Transverse colon (tissue), 4 donors: ENCODE results near the gene CSGALNACT2. TPM values are rescaled to one million over a fixed set of nuclear protein-coding genes. Genes with fewer than 3 reads are reported as not detected.
A peak's percentile ranks its signal among the peaks of the same experiment; 100 is the strongest.

Experiments used
- DNase-seq: peaks from one replicate; pipeline ENCODE4 v3.0.0-alpha.2; 2019
- H3K27ac ChIP-seq, 4 donors: fragments of 200-600 bp; sonication (generic); 2 replicates each; pipeline ENCODE4 v1.5.1; 2016 to 2018; ENCODE audit warnings: inconsistent platforms in 4 of 4
- H3K27me3 ChIP-seq: fragments of 200-600 bp; sonication (generic); 2 replicates; pipeline ENCODE4 v1.5.1; 2017; ENCODE audit warnings: inconsistent platforms
- H3K36me3 ChIP-seq, 4 donors: fragments of 200-600 bp; sonication (generic); 2 replicates each; pipeline ENCODE4 v1.5.1; 2017 to 2019; ENCODE audit warnings: inconsistent platforms in 4 of 4
- H3K4me1 ChIP-seq, 4 donors: fragments of 200-600 bp; sonication (generic); 2 replicates each; pipeline ENCODE4 v1.5.1; 2017 to 2020; ENCODE audit warnings: inconsistent platforms in 4 of 4
- H3K4me3 ChIP-seq, 4 donors: fragments of 200-600 bp; sonication (generic); 1 replicate in 1 of 4; 2 replicates in 3 of 4; pipeline versions ENCODE4 v1.5.1 to v1.6.1; 2017 to 2019; ENCODE audit warnings: inconsistent platforms in 4 of 4
- H3K9me3 ChIP-seq, 2 donors: fragments of 200-600 bp; sonication (generic); 2 replicates each; pipeline ENCODE4 v1.5.1; 2017 to 2019; ENCODE audit warnings: inconsistent platforms in 2 of 2
- EP300 ChIP-seq: sonication (generic); formaldehyde crosslinking; IDR thresholded peaks from one replicate; pipeline ENCODE4 v1.6.1; 2017; ENCODE audit warnings: antibody characterized with exemption, low read depth
- POLR2A ChIP-seq: fragments of 450-650 bp; IDR thresholded peaks from one replicate; pipeline ENCODE4 v1.6.1; 2016; ENCODE audit warnings: antibody characterized with exemption, mild to moderate bottlenecking, moderate library complexity
- POLR2AphosphoS5 ChIP-seq, 3 donors: sonication (generic); formaldehyde crosslinking; IDR thresholded peaks; one replicate each; pipeline ENCODE4 v1.6.1; 2016; ENCODE audit warnings: antibody characterized with exemption in 3 of 3
- WGBS, 2 donors: methylation state at CpG; one replicate each; pipeline ENCODE4 v1.1.5; 2018; ENCODE audit warnings: low coverage in 1 of 2; 5-methylcytosine and 5-hydroxymethylcytosine counted together
- in situ Hi-C, 4 donors: fragments of 200-750 bp; cut with MboI; loops; one replicate each; pipeline versions ENCODE4 v1.15.0 to v1.15.1; 2017; ENCODE audit warnings: low sequenced_read_pairs in 3 of 4, low pct_ligation_motif_present in 1 of 4, low pct_unique_long_range_greater_than_20kb in 1 of 4
- intact Hi-C: fragments of 100-400 bp; cut with DNase I; formaldehyde crosslinking; loops from one replicate; pipeline ENCODE4 v1.15.1; 2023; ENCODE audit warnings: low total_unique reads
- total RNA-seq, 4 donors: library from RNA; depleted of rRNA; stranded (reverse); fragments of >200 nt; gene quantifications; one replicate each; pipeline ENCODE4 v1.1.0, GENCODE V29; 2016
- TF ChIP-seq, protein P1 (sequence below), 5 experiments: fragments of 200-600 bp in 3 of 5; fragments of 450-650 bp in 2 of 5; sonication (generic) in 3 of 5; IDR thresholded peaks; 1 replicate in 2 of 5; 2 replicates in 3 of 5; pipeline ENCODE4 v1.5.1; 2016 to 2017; ENCODE audit warnings: antibody characterized with exemption in 5 of 5, inconsistent platforms in 3 of 5, mild to moderate bottlenecking in 2 of 5, moderate library complexity in 1 of 5

CSGALNACT2 gene
- total RNA-seq, 4 donors from 2014 or later = 4.1 to 15.5 (median 10.9) TPM

DNA sequence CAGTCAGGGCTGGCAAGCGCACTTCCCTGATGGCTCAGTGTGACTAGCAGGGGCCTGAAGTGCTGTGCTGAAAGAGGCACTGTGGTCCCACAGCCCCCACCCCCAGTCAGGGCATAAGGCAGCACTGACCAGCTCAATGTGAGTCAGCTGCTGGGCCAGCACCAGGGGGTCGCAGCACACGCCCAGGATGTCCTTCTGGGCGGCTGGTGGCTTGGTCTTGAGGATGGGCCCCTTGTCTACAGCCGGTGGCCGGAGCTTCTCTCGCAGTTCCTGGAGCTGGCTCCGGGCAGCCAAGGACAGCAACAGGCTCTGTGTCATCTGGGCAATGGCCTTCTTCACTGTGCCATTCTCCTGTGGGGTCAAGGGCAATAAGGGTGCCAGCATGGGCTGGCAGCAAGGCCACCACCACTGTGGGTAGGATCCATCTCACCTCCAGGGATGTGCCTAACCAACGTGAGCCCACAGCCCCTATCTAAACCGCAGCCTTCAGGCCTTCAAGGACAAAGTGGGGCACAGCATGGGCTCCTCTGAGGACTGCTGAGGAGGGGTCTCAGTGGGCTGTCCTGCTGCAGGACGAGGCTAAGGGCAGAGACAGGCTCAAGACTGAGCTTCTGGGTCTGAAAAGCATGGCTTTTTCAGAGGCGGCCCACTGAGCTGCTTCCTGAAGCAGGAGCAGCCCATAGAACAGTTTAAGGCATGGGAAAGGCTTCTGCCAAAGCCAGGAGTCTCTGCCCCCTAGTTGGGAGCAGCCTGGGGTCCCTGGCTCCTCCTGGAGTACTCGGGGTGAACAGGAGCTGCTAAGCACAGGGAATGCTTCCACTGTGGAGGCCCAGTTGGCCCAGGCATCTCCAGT, 62.5 kb downstream of the CSGALNACT2 start:
- H3K27ac ChIP-seq = no peak overlapping the region
- no peaks in the 10 kb centered on the region for H3K36me3 ChIP-seq
- no peaks in the 10 kb centered on the region for H3K9me3 ChIP-seq
- H3K4me3 ChIP-seq = no peak overlapping the region
- no peaks in the 10 kb centered on the region for H3K27me3 ChIP-seq
- intact Hi-C loops = no loop called here
- TF ChIP-seq EP300 (no peak), POLR2A (no peak)
- TF ChIP-seq, protein P1, sequence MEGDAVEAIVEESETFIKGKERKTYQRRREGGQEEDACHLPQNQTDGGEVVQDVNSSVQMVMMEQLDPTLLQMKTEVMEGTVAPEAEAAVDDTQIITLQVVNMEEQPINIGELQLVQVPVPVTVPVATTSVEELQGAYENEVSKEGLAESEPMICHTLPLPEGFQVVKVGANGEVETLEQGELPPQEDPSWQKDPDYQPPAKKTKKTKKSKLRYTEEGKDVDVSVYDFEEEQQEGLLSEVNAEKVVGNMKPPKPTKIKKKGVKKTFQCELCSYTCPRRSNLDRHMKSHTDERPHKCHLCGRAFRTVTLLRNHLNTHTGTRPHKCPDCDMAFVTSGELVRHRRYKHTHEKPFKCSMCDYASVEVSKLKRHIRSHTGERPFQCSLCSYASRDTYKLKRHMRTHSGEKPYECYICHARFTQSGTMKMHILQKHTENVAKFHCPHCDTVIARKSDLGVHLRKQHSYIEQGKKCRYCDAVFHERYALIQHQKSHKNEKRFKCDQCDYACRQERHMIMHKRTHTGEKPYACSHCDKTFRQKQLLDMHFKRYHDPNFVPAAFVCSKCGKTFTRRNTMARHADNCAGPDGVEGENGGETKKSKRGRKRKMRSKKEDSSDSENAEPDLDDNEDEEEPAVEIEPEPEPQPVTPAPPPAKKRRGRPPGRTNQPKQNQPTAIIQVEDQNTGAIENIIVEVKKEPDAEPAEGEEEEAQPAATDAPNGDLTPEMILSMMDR (IDR thresholded peaks at IDR 0.05) = no peak
- peaks cover 0 to 17% (median 9%) of the 10 kb centered on the region in 4 donors for H3K4me1 ChIP-seq
- in situ Hi-C loops = no loop called here
- DNase-seq = no peak
- 87% methylated on average over 13 of the region's 13 CpGs; no CpG with 5 or more reads in 1 of the 2 donors for WGBS, 2 donors

DNA sequence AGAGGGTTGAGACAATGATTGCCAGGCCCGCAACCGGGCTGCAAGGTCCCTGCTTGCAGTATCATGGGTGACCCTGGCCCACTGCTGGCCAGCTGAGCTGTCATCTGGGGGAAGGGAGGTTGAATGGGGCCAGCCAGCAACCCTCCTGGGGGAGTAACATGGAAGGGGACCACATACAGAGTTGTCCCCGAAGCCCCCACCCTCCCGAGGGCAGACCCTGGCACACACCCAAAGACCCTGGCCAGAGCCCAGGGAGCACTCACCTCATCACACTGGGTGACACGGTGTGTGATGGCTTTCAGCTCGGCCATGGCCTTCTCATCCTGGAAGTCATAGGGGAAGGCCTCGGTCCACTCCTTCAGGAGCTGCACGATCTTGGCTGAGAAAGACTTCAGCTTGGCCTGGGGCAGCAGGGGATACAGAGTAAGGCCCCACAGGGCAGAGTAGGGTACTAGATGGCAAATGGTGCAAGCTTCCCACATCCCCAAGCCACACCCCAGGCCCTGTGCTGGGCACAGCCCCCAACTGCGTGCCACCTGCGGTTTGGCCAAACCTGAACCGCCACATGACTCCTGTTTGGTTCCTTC, 63.4 kb downstream of the CSGALNACT2 start:
- intact Hi-C loops = no loop called here
- Histone ChIP-seq H3K27ac (no peak overlapping the region), H3K4me1 (peaks cover 0 to 17% (median 9%) of the 10 kb centered on the region in 4 donors), H3K27me3 (no peaks in the 10 kb centered on the region), H3K36me3 (no peaks in the 10 kb centered on the region), H3K9me3 (no peaks in the 10 kb centered on the region), H3K4me3 (no peak overlapping the region)
- 83 to 85% methylated on average over 5 to 7 of the region's 11 CpGs for WGBS, 2 donors
- in situ Hi-C loops = no loop called here
- TF ChIP-seq EP300 = no peak
- TF ChIP-seq POLR2A = no peak
- TF ChIP-seq POLR2AphosphoS5 (IDR thresholded peaks at IDR 0.05) = no peak
- TF ChIP-seq, protein P1 (IDR thresholded peaks at IDR 0.05) = no peak
- no peak for DNase-seq

DNA sequence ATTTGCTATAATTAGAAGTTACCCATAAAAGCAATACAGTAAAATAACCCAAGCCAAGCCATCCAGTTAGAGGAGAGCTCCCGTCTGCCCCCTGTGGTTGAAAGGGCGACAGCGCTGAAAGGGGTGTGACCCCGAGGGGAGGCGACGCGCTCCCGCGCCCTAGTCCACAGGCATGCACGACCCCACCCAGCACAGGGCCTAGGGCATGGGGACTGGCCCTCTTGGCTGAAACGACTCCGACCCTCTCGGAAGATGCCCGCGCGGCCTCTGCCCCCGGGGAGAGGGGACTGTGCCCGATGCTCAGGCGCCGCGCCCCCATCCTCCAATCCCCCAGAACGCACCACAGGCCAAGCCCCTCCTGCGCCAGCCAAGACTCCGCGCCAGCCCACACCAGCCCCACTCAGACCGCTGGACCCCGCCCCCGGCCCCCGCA, 64.0 kb downstream of the CSGALNACT2 start:
- in situ Hi-C loops (no loop called here), intact Hi-C loops (no loop called here)
- DNase-seq = peak; percentile 34
- no peaks in the 10 kb centered on the region for H3K27me3 ChIP-seq
- peak overlapping the region in 3 of 4 donors; percentile 16 to 52 (median 38) for H3K4me3 ChIP-seq
- TF ChIP-seq POLR2AphosphoS5 (IDR thresholded peaks at IDR 0.05) = no peak
- TF ChIP-seq, protein P1 (IDR thresholded peaks at IDR 0.05) = peak; percentile 42 to 53 (median 49)
- H3K27ac ChIP-seq = no peak overlapping the region
- no peaks in the 10 kb centered on the region for H3K36me3 ChIP-seq
- peaks cover 0 to 17% (median 9%) of the 10 kb centered on the region in 4 donors for H3K4me1 ChIP-seq
- 3% methylated on average over 26 of the region's 29 CpGs; no CpG with 5 or more reads in 1 of the 2 donors for WGBS, 2 donors
- no peaks in the 10 kb centered on the region for H3K9me3 ChIP-seq

DNA sequence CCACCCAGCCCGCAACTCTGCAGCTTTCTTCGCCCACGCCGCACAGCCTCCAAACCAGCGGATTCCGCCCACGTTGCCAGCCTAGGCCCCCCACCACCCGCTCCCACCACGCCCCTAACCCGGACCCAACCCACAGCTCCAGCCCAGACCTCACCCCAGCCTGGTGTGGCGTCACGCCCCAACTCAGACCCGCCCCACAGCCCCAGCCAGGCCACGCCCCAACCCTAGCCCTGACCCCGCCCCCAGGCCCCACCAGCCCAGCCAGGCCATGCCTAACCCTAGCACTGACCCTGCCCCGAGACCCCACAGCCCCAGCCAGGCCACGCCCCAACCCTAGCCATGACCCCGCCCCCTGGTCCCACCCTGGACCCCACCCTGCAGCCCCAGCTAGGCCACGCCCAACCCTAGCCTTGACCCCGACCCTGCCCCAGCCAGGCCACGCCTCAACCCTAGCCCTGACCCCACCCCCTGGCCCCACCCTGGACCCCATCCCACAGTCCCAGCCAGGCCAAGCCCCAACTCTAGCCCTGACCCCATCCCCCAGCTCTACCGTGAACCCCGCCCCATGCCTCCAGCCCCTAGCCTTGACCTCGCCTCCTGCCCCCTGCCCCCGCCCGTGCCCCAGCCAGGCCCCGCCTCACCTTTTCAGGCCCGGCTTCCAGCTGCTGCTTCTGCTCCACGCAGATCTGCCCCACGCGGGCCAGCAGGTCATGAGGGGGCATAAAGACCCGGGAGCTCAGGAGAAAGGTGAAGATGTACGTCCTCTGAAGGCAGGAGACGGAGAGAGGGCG, 64.6 kb downstream of the CSGALNACT2 start:
- Histone ChIP-seq H3K27me3 (no peaks in the 10 kb centered on the region), H3K9me3 (no peaks in the 10 kb centered on the region), H3K36me3 (no peaks in the 10 kb centered on the region), H3K27ac (no peak overlapping the region), H3K4me3 (peak overlapping the region in 3 of 4 donors; percentile 16 to 52 (median 38)), H3K4me1 (peaks cover 0 to 17% (median 9%) of the 10 kb centered on the region in 4 donors)
- intact Hi-C loops = no loop called here
- in situ Hi-C loops = no loop called here
- DNase-seq = peak; percentile 46
- TF ChIP-seq EP300 (no peak), POLR2AphosphoS5 (IDR thresholded peaks at IDR 0.05) (no peak), POLR2A (no peak)
- TF ChIP-seq, protein P1 (IDR thresholded peaks at IDR 0.05) = no peak
- 15% methylated on average over 16 of the region's 35 CpGs; no CpG with 5 or more reads in 1 of the 2 donors for WGBS, 2 donors
